ENCODE results near the gene TMEM239. TPM values are rescaled to one million over a fixed set of nuclear protein-coding genes. Genes with fewer than 3 reads are reported as not detected.

TMEM239 gene
- total RNA-seq, 1 donor from 2014 or later = not detected

GRCh38 chr20:2840967-2841531 is 24.9 kb downstream of the TMEM239 start:
- CTCF ChIA-PET = no interaction called here
- TF ChIP-seq CTCF (IDR thresholded peaks at IDR 0.05) = no peak
- H3K4me1 Mint-ChIP-seq = peaks cover 28% of the 10 kb centered on the region

GRCh38 chr20:2845607-2846006 is 29.4 kb downstream of the TMEM239 start:
- intact Hi-C loops (cut with micrococcal nuclease) = loop anchor here (10.0 kb wide), 2 partner anchors 151 to 371 kb away; partner anchors contain the start of genes EBF4 and SNRPB
- H3K4me1 Mint-ChIP-seq = peaks cover 8% of the 10 kb centered on the region
- POLR2A ChIA-PET = no interaction called here
- no peak for TF ChIP-seq CTCF (IDR thresholded peaks at IDR 0.05)
- ATAC-seq (ENCODE audit: low read depth) (no peak), DNase-seq (no peak)
- H3K4me3 Mint-ChIP-seq = no peak overlapping the region
- no peaks in the 10 kb centered on the region for H3K9me3 Mint-ChIP-seq
- no peaks in the 10 kb centered on the region for H3K27me3 Mint-ChIP-seq
- CTCF ChIA-PET = no interaction called here
- H3K36me3 Mint-ChIP-seq (ENCODE audit: low read depth) = peaks cover 16% of the 10 kb centered on the region
- no peak overlapping the region for H3K27ac Mint-ChIP-seq

More at GRCh38 chr20:2840967-2841531, 24.9 kb downstream of the TMEM239 start:
- intact Hi-C loops (cut with micrococcal nuclease) = loop anchor here (1.0 to 10.0 kb wide), 6 partner anchors 32 to 366 kb away; partner anchors contain the start of genes CPXM1, EBF4, NOP56 and PTPRA
- DNase-seq (no peak), ATAC-seq (ENCODE audit: low read depth) (peak; percentile 26)
- Mint-ChIP-seq H3K4me3 (peak overlapping the region; percentile 86), H3K36me3 (ENCODE audit: low read depth) (peaks cover 12% of the 10 kb centered on the region), H3K27ac (peak overlapping the region; percentile 63), H3K27me3 (no peaks in the 10 kb centered on the region), H3K9me3 (no peaks in the 10 kb centered on the region)
- POLR2A ChIA-PET = interaction anchor here (0.5 to 3.0 kb wide), 12 partner anchors 8 to 370 kb away, joined by 3 to 17 read pairs (median 4); partner anchors contain the start of genes NOP56, PTPRA and SNRPB

GRCh38 chr20:2846698-2847097 is 30.5 kb downstream of the TMEM239 start:
- no peak overlapping the region for H3K27ac Mint-ChIP-seq
- CTCF ChIA-PET = no interaction called here
- H3K4me1 Mint-ChIP-seq = peaks cover 2% of the 10 kb centered on the region
- intact Hi-C loops (cut with micrococcal nuclease) = loop anchor here (10.0 kb wide), 2 partner anchors 152 to 372 kb away; partner anchors contain the start of genes EBF4 and SNRPB
- H3K36me3 Mint-ChIP-seq (ENCODE audit: low read depth) = peaks cover 16% of the 10 kb centered on the region
- H3K4me3 Mint-ChIP-seq = no peak overlapping the region
- no peak for TF ChIP-seq CTCF (IDR thresholded peaks at IDR 0.05)
- POLR2A ChIA-PET = no interaction called here
- ATAC-seq (ENCODE audit: low read depth) (no peak), DNase-seq (no peak)
- H3K27me3 Mint-ChIP-seq = no peaks in the 10 kb centered on the region
- no peaks in the 10 kb centered on the region for H3K9me3 Mint-ChIP-seq

GRCh38 chr20:2847802-2848201 is 31.6 kb downstream of the TMEM239 start:
- POLR2A ChIA-PET = no interaction called here
- DNase-seq = no peak
- no peak overlapping the region for H3K27ac Mint-ChIP-seq
- peaks cover 11% of the 10 kb centered on the region for H3K4me1 Mint-ChIP-seq
- no peaks in the 10 kb centered on the region for H3K27me3 Mint-ChIP-seq
- no peak for ATAC-seq (ENCODE audit: low read depth)
- no peak for TF ChIP-seq CTCF (IDR thresholded peaks at IDR 0.05)
- no peaks in the 10 kb centered on the region for H3K9me3 Mint-ChIP-seq
- CTCF ChIA-PET = no interaction called here
- peaks cover 16% of the 10 kb centered on the region for H3K36me3 Mint-ChIP-seq (ENCODE audit: low read depth)
- no peak overlapping the region for H3K4me3 Mint-ChIP-seq
- intact Hi-C loops (cut with micrococcal nuclease) = loop anchor here (10.0 kb wide), 2 partner anchors 153 to 373 kb away; partner anchors contain the start of genes EBF4 and SNRPB

- intact Hi-C loops (cut with micrococcal nuclease) = loop anchor here (10.0 kb wide), 2 partner anchors 155 to 375 kb away; partner anchors contain the start of genes EBF4 and SNRPB
- Mint-ChIP-seq H3K36me3 (ENCODE audit: low read depth) (peaks cover 14% of the 10 kb centered on the region), H3K4me3 (no peak overlapping the region), H3K27me3 (no peaks in the 10 kb centered on the region), H3K4me1 (peaks cover 11% of the 10 kb centered on the region), H3K9me3 (no peaks in the 10 kb centered on the region), H3K27ac (no peak overlapping the region)
- ATAC-seq (ENCODE audit: low read depth) (no peak), DNase-seq (no peak)
- no peak for TF ChIP-seq CTCF (IDR thresholded peaks at IDR 0.05)
- ChIA-PET CTCF (no interaction called here), POLR2A (interaction anchor here (0.7 to 1.7 kb wide), 2 partner anchors 9 to 120 kb away, joined by 4 to 5 read pairs; partner anchors contain the start of gene VPS16)
These were observed 33.4 kb downstream of the TMEM239 start for GRCh38 chr20:2849529-2849928.

Measured in activated B cell treated with CpG ODN at 0.5 μM for 24 hours (primary cell).